KMS-11 (cell line): ENCODE measurements around the gene PAPPA2.

Experiments
- H2AFZ ChIP-seq: fragments of 200-600 bp; sonication (generic); 2 replicates; pipeline ENCODE4 v1.6.1; 2016; ENCODE audit warnings: antibody characterized with exemption, mixed run types, low read depth
- H3K27ac ChIP-seq: fragments of 200-600 bp; sonication (generic); 2 replicates; pipeline ENCODE4 v1.6.1; 2016; ENCODE audit warnings: mild to moderate bottlenecking, mixed run types
- H3K27me3 ChIP-seq: fragments of 200-600 bp; sonication (generic); 2 replicates; pipeline ENCODE4 v1.6.1; 2017; ENCODE audit warnings: mild to moderate bottlenecking, low read depth, mixed run types, moderate library complexity; ENCODE audit not compliant: insufficient read depth
- H3K36me3 ChIP-seq: fragments of 200-600 bp; sonication (generic); 2 replicates; pipeline ENCODE4 v1.6.1; 2017; ENCODE audit warnings: mild to moderate bottlenecking, mixed run types; ENCODE audit not compliant: insufficient read depth
- H3K4me1 ChIP-seq: fragments of 200-600 bp; sonication (generic); 2 replicates; pipeline ENCODE4 v1.6.1; 2016; ENCODE audit warnings: mild to moderate bottlenecking, low read depth, mixed run types; ENCODE audit not compliant: poor library complexity, severe bottlenecking
- H3K4me2 ChIP-seq: fragments of 200-600 bp; sonication (generic); 2 replicates; pipeline ENCODE4 v1.7.0; 2016; ENCODE audit warnings: mild to moderate bottlenecking, mixed run types
- H3K4me3 ChIP-seq: fragments of 200-600 bp; sonication (generic); IDR thresholded peaks from 2 replicates; pipeline ENCODE4 v1.6.1; 2017; ENCODE audit warnings: low read depth, low read length, mixed read lengths; ENCODE audit not compliant: insufficient read depth
- H3K79me2 ChIP-seq: fragments of 200-600 bp; sonication (generic); 2 replicates; pipeline ENCODE4 v1.6.1; 2016; ENCODE audit warnings: low read depth, mixed run types; ENCODE audit not compliant: insufficient read depth
- H3K9ac ChIP-seq: fragments of 200-600 bp; sonication (generic); 2 replicates; pipeline ENCODE4 v1.6.1; 2016; ENCODE audit warnings: mild to moderate bottlenecking, mixed run types
- H4K20me1 ChIP-seq: fragments of 200-600 bp; sonication (generic); 2 replicates; pipeline ENCODE4 v1.6.1; 2016; ENCODE audit warnings: mild to moderate bottlenecking, mixed run types; ENCODE audit not compliant: insufficient read depth
- TF ChIP-seq, protein P1 (sequence below): fragments of 200-600 bp; sonication (generic); conservative IDR thresholded peaks from 2 replicates; pipeline ENCODE4 v1.6.1; 2017; ENCODE audit warnings: low read depth, mild to moderate bottlenecking, antibody characterized with exemption, low read length, moderate library complexity, mixed read lengths

Gene PAPPA2

DNA sequence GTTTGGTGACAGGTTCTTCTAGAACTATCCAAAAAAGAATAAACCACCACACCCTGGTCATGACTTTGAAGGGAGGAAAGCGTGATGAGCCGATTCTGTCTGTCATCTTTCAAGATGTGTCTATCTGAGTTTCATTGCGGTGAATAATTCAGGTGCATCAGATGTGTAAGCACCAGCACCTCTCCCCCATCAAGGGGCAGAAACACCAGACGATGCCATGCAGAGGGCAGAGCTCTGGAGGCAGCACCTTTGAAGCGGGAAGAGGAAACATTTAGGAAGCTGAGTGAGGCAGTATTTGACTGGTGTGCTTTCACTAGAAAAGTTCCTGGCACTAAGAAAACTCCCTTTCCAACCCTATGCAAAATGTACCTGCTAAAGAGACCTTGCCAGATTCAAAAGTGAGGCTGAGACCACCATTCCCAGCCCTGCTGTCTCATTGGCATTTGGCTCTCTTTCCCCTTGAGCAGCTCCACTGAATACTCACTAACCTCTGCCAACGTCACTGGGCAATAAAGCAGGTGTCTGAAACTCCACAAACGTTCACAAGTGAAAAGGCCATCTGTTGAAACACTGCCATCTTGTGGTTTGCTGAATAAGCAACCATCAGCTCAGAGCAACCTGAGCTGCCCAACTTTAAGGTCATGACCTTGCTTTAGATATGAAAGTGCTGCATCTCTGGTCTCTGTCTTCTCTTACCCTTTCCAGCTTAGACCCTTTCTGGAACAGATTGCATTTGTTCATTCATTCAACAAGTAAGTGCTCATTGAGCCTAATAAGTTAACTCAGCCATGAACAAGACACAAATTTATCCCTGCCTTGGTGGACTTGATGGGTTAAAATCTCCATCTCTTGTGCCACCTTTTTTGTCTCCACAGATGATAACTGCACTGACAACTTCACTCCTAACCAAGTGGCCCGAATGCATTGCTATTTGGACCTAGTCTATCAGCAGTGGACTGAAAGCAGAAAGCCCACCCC, 228.6 kb downstream of the PAPPA2 start:
- H3K36me3 ChIP-seq: no peaks in the 10 kb centered on the region
- H3K27ac ChIP-seq: peak overlapping the region; percentile 78
- no peaks in the 10 kb centered on the region for H4K20me1 ChIP-seq
- H2AFZ ChIP-seq: peak overlapping the region; percentile 23; the same call in 1 of the 2 replicates
- peak overlapping the region; percentile 81 for H3K4me2 ChIP-seq
- H3K27me3 ChIP-seq: no peaks in the 10 kb centered on the region
- H3K4me1 ChIP-seq: peaks cover 79% of the 10 kb centered on the region
- no peaks in the 10 kb centered on the region for H3K79me2 ChIP-seq
- peak overlapping the region; percentile 38; the same call in 1 of the 2 replicates for H3K9ac ChIP-seq
- peak overlapping the region; percentile 86 for H3K4me3 ChIP-seq
- TF ChIP-seq, protein P1, sequence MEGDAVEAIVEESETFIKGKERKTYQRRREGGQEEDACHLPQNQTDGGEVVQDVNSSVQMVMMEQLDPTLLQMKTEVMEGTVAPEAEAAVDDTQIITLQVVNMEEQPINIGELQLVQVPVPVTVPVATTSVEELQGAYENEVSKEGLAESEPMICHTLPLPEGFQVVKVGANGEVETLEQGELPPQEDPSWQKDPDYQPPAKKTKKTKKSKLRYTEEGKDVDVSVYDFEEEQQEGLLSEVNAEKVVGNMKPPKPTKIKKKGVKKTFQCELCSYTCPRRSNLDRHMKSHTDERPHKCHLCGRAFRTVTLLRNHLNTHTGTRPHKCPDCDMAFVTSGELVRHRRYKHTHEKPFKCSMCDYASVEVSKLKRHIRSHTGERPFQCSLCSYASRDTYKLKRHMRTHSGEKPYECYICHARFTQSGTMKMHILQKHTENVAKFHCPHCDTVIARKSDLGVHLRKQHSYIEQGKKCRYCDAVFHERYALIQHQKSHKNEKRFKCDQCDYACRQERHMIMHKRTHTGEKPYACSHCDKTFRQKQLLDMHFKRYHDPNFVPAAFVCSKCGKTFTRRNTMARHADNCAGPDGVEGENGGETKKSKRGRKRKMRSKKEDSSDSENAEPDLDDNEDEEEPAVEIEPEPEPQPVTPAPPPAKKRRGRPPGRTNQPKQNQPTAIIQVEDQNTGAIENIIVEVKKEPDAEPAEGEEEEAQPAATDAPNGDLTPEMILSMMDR: peak; percentile 87

DNA sequence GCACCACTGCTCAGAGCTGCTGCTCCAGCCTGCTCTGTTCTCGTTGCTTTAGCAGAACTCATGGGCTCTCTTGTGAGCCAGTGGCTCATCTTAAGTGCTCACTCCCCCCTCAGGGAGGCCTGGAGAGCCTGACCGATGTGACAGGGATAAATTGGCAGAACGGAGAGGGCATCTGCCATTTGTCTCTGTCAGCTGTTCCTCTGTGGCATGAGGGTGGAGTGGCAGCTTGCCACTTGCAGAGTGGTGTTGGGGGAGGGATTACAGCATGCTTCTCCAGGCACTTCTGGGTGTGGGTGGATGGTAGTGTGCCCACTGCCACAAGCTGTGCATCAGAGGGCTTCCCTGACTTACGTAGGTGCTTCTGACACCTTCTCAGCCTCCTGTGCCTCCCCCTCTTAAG, 229.5 kb downstream of the PAPPA2 start:
- H3K27me3 ChIP-seq: no peaks in the 10 kb centered on the region
- no peaks in the 10 kb centered on the region for H3K79me2 ChIP-seq
- TF ChIP-seq, protein P1: no peak
- H3K4me2 ChIP-seq: peak overlapping the region; percentile 81
- peak overlapping the region; percentile 38; the same call in 1 of the 2 replicates for H3K9ac ChIP-seq
- peak overlapping the region; percentile 78 for H3K27ac ChIP-seq
- H3K4me3 ChIP-seq: no peak overlapping the region
- peaks cover 87% of the 10 kb centered on the region for H3K4me1 ChIP-seq
- H4K20me1 ChIP-seq: no peaks in the 10 kb centered on the region
- no peaks in the 10 kb centered on the region for H3K36me3 ChIP-seq
- peak overlapping the region; percentile 23; the same call in 1 of the 2 replicates for H2AFZ ChIP-seq

DNA sequence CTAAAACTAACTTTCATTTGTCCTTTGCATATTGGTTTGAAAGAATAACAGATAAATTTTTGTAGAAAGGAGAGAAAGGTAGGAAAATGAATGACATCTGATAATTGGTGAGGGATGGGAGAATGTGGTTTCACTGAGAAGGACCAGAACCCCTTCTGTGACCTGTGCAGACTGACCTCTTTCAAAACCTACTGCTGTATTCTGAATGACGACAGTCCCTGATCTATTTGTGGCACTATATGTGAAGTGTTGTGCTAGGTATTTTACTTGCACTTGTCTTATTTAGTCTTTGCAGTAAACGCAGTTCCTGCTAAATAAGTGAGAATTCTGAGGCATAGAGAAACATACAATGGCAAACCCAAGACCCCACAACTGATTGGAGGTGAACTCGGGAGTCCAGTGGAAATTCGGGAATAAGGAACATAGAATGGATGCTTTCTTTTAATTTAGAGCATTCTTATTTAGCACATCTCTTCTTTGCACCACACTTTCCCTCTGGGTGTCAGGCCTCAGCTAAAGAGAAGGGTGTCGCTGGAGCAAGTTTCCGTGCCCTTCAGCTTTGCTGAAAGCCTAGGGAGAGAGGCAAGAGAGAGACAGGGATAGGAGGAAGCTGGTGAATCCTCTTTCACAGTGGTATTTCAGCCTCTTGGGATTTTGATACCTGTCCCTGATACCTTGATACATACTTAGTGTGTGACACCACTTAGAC, 230.2 kb downstream of the PAPPA2 start:
- Histone ChIP-seq H3K27me3 (no peaks in the 10 kb centered on the region), H2AFZ (peak overlapping the region; percentile 23; the same call in 1 of the 2 replicates), H3K9ac (peak overlapping the region; percentile 38; the same call in 1 of the 2 replicates), H3K27ac (peak overlapping the region; percentile 78), H3K36me3 (no peaks in the 10 kb centered on the region), H3K79me2 (no peaks in the 10 kb centered on the region), H3K4me1 (peaks cover 95% of the 10 kb centered on the region), H3K4me2 (peak overlapping the region; percentile 81), H4K20me1 (no peaks in the 10 kb centered on the region), H3K4me3 (peak overlapping the region; percentile 45)
- TF ChIP-seq, protein P1: no peak

DNA sequence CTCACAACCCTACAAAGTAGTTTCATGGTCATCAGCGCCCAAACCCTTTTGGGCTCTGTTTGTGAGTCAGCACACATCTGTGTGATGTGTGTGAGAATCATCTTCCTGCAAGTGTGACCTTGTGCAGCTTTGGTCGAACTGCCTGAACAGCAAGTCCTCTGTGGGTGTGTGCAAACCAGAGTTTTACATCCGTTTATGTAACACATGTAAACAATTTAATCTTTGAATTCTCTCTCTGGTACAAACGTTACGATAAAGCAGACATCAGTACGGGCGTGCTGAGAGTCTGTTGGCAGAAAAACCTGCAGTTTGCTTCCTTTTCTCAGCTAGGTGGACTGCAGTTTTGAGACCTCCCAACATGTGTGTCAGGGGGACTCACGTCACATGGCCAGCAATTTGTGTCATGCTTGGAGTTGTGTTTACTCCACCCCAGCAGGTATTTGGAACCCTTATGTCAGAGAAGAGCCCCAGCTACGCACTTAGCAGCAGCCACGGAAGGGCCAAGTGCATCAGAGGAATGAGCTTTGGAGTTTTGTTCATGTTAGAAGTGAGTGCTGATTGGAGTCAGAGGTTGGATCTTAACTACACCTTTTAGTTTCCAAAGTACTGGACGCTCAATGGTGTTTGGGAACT, 230.8 kb downstream of the PAPPA2 start:
- peaks cover 96% of the 10 kb centered on the region for H3K4me1 ChIP-seq
- H4K20me1 ChIP-seq: no peaks in the 10 kb centered on the region
- peak overlapping the region; percentile 38; the same call in 1 of the 2 replicates for H3K9ac ChIP-seq
- H3K27me3 ChIP-seq: no peaks in the 10 kb centered on the region
- peak overlapping the region; percentile 23; the same call in 1 of the 2 replicates for H2AFZ ChIP-seq
- peak overlapping the region; percentile 45 for H3K4me3 ChIP-seq
- no peaks in the 10 kb centered on the region for H3K79me2 ChIP-seq
- peak overlapping the region; percentile 78 for H3K27ac ChIP-seq
- H3K36me3 ChIP-seq: no peaks in the 10 kb centered on the region
- TF ChIP-seq, protein P1: no peak
- H3K4me2 ChIP-seq: peak overlapping the region; percentile 81
